Measurements from ENCODE around the gene MTMR3. TPM values are rescaled to one million over a fixed set of nuclear protein-coding genes. Genes with fewer than 3 reads are reported as not detected.

Gene MTMR3
- total and polyA plus RNA-seq, 2 of the 8 experiments (the other 6 are each of a cell fraction or from before 2014, with no cell fraction given) = 16.9 to 18.5 TPM

DNA sequence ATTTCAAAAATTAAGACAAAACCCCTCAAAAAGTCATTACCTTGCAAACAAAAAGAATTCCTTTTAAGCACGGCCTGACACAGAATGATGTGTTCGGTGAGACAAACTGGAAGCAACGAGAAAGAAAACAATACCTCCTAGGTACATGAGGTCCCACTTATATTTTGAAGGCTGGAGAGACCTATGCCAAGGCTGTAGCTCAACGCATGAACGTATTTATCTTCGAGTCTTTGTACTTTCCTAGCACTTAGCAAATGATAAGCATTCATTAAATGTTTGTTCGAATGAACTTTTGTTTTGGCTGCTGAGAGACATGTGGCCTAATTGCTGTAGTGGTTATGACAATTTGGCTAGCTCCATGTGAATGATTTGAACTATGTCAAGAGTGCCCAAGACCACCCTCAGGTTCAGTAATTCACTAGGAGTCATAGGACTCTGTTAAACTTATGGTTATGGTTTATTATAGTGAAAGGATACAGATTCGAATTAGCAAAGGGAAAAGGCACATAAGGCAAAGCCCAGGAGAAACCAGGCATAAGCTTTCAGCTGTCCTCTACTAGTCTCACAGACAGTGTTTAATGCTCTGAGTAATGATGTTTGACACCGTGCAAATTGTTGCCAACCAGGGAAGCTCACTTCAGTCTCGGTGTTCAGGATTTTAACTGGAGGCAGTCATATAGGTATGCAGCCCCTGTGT, 171.2 kb downstream of the MTMR3 start:
- no peak overlapping the region for H4K91ac ChIP-seq (replicated peaks; ENCODE audit: insufficient read length, low read length)
- no peak overlapping the region for H2BK120ac ChIP-seq (replicated peaks; ENCODE audit: low read depth, low read length)
- H3K79me1 ChIP-seq (ENCODE audit: low read depth, low read length) = no peaks in the 10 kb centered on the region
- no peak overlapping the region for H2BK5ac ChIP-seq (ENCODE audit: low read depth, low read length)
- TF ChIP-seq RFX5 (IDR thresholded peaks at IDR 0.05; ENCODE audit: borderline replicate concordance, low read depth, low read length) (no peak), TAF7 (optimal IDR thresholded peaks at IDR 0.05; ENCODE audit: borderline replicate concordance, low read depth, low read length) (no peak), GTF2F1 (IDR thresholded peaks at IDR 0.05; ENCODE audit: borderline replicate concordance, low read depth, low read length) (no peak), JUND (IDR thresholded peaks at IDR 0.05; ENCODE audit: low read length) (no peak), GABPA (IDR thresholded peaks at IDR 0.05; ENCODE audit: borderline replicate concordance, insufficient read depth, low read length) (no peak), KDM4A (IDR thresholded peaks at IDR 0.05; ENCODE audit: low read depth, low read length, severe bottlenecking) (no peak), PHF8 (conservative IDR thresholded peaks at IDR 0.05; ENCODE audit: low read depth, low read length) (no peak), BACH1 (IDR thresholded peaks at IDR 0.05; ENCODE audit: low read length) (no peak)
- TF ChIP-seq, protein P1, sequence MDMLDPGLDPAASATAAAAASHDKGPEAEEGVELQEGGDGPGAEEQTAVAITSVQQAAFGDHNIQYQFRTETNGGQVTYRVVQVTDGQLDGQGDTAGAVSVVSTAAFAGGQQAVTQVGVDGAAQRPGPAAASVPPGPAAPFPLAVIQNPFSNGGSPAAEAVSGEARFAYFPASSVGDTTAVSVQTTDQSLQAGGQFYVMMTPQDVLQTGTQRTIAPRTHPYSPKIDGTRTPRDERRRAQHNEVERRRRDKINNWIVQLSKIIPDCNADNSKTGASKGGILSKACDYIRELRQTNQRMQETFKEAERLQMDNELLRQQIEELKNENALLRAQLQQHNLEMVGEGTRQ (IDR thresholded peaks at IDR 0.05; ENCODE audit: low read length) = no peak
- H2BK15ac ChIP-seq (ENCODE audit: low read length) = no peak overlapping the region
- H2AFZ ChIP-seq (ENCODE audit: low read length) = no peak overlapping the region
- H4K8ac ChIP-seq (ENCODE audit: extremely low read depth, insufficient read depth, low read length) = no peak overlapping the region
- no peaks in the 10 kb centered on the region for H3K23me2 ChIP-seq (ENCODE audit: low read depth, low read length)
- H3K4me2 ChIP-seq (ENCODE audit: insufficient read depth in 1 of 2, low read depth in 2 of 2, low read length in 2 of 2) = no peak overlapping the region
- no peak overlapping the region for H3K27ac ChIP-seq (ENCODE audit: low read depth, low read length)
- no peak overlapping the region for H3K4ac ChIP-seq (replicated peaks; ENCODE audit: insufficient read length, low read depth, low read length)
- H3K18ac ChIP-seq (ENCODE audit: extremely low read depth, low read length) = no peak overlapping the region
- FAIRE-seq (no peak), DNase-seq (ENCODE audit: low read depth in 1 of 2, low spot score in 2 of 2) (no peak)
- CTCF ChIA-PET (ENCODE audit: partially characterized antibody) = interaction anchor here (0.9 to 1.3 kb wide), 4 partner anchors 9 to 361 kb away, joined by 3 read pairs; no protein-coding TSS in a partner anchor
- H2BK20ac ChIP-seq (ENCODE audit: low read length) = no peak overlapping the region
- H3K4me3 ChIP-seq (ENCODE audit: extremely low read depth in 1 of 4, insufficient read depth in 2 of 4, low read depth in 3 of 4, low read length in 4 of 4) = no peak overlapping the region
- no peak overlapping the region for H3K14ac ChIP-seq (ENCODE audit: insufficient read length)
- H3K27me3 ChIP-seq (replicated peaks in 1 of 4; ENCODE audit: control insufficient read depth in 3 of 4, extremely low read depth in 1 of 4, insufficient read depth in 3 of 4, low read length in 3 of 4) = no peaks in the 10 kb centered on the region
- no peak overlapping the region for H4K5ac ChIP-seq (ENCODE audit: insufficient read length, low read depth, low read length)
- no peak overlapping the region for H3K56ac ChIP-seq (replicated peaks; ENCODE audit: insufficient read length, low read depth, low read length)
- no peak overlapping the region for H2BK12ac ChIP-seq (ENCODE audit: low read depth, low read length)
- no peaks in the 10 kb centered on the region for H3K4me1 ChIP-seq (replicated peaks in 1 of 4; ENCODE audit: control insufficient read depth in 3 of 4, insufficient read depth in 4 of 4, low read length in 3 of 4)
- H3K36me3 ChIP-seq (ENCODE audit: control insufficient read depth in 2 of 4, insufficient read depth in 4 of 4, low read length in 3 of 4) = no peaks in the 10 kb centered on the region
- POLR2A ChIA-PET (ENCODE audit: partially characterized antibody) = interaction anchor here (1.0 kb wide), 1 partner anchor 12 kb away, joined by 3 read pairs; no protein-coding TSS in a partner anchor
- H3K79me2 ChIP-seq (ENCODE audit: control insufficient read depth in 1 of 2, insufficient read depth in 2 of 2, low read length in 2 of 2) = no peaks in the 10 kb centered on the region
- H3K9me3 ChIP-seq (ENCODE audit: insufficient read depth in 2 of 2, low read depth in 1 of 2, low read length in 1 of 2) = no peaks in the 10 kb centered on the region
- no peaks in the 10 kb centered on the region for H4K20me1 ChIP-seq (replicated peaks in 1 of 2; ENCODE audit: control insufficient read depth in 1 of 2, insufficient read depth in 2 of 2, low read length in 2 of 2)
- H2AK5ac ChIP-seq (ENCODE audit: low read depth, low read length) = no peak overlapping the region
- H3K23ac ChIP-seq (ENCODE audit: insufficient read length) = no peak overlapping the region
- 92% methylated on average over 10 of the region's 10 CpGs; no CpG with 5 or more reads in 1 of the 2 experiments for WGBS, 2 experiments (ENCODE audit: extremely low coverage in 1 of 2, insufficient coverage in 1 of 2, insufficient read length in 1 of 2, insufficient replicate concordance in 2 of 2, low coverage in 1 of 2, low lambda C conversion rate in 2 of 2, missing lambda C conversion rate in 1 of 2)
- no peak overlapping the region for H3K9ac ChIP-seq (replicated peaks in 1 of 4; ENCODE audit: extremely low read depth in 1 of 4, low read depth in 3 of 4, low read length in 3 of 4)
